Small intestine (tissue), 7 donors: Measurements from ENCODE around the gene LMO7. TPM values are rescaled to one million over a fixed set of nuclear protein-coding genes. Genes with fewer than 3 reads are reported as not detected.
"Not testable (repeated sequence)": the region's sequence is repeated elsewhere in the genome, so short reads cannot be mapped to it uniquely, and the experiment has no call there.

ENCODE experiments used
- DNase-seq, 2 donors: peaks; one replicate each; pipeline versions ENCODE4 v3.0.0 to v3.0.0-alpha.2; 2013
- FAIRE-seq: peaks from 2 replicates; lab custom pipeline; 2012; peaks lifted over from hg19 to GRCh38; lab: Jason Lieb, UNC
- H3K27ac ChIP-seq, 3 donors: one replicate each; pipeline ENCODE4 v1.5.1; 2013; ENCODE audit warnings: low read length in 2 of 3, mild to moderate bottlenecking in 2 of 3, control low read depth in 1 of 3, inconsistent platforms in 1 of 3, low read depth in 1 of 3, moderate library complexity in 1 of 3
- H3K27me3 ChIP-seq, 3 donors: one replicate each; pipeline ENCODE4 v1.6.1; 2013; ENCODE audit warnings: low read length in 3 of 3, inconsistent platforms in 1 of 3; ENCODE audit not compliant: control insufficient read depth in 3 of 3, insufficient read depth in 3 of 3
- H3K36me3 ChIP-seq, 3 donors: one replicate each; pipeline ENCODE4 v1.6.1; 2013; ENCODE audit warnings: low read length in 3 of 3, inconsistent platforms in 1 of 3, low read depth in 1 of 3, mild to moderate bottlenecking in 1 of 3, moderate library complexity in 1 of 3; ENCODE audit not compliant: control insufficient read depth in 3 of 3, insufficient read depth in 2 of 3
- H3K4me1 ChIP-seq, 3 donors: one replicate each; pipeline ENCODE4 v1.6.1; 2013; ENCODE audit warnings: low read length in 2 of 3, inconsistent platforms in 1 of 3, low read depth in 1 of 3, mild to moderate bottlenecking in 1 of 3, moderate library complexity in 1 of 3; ENCODE audit not compliant: control insufficient read depth in 3 of 3, insufficient read depth in 2 of 3
- H3K4me3 ChIP-seq, 3 donors: one replicate each; pipeline ENCODE4 v1.5.1; 2013; ENCODE audit warnings: low read length in 3 of 3, control low read depth in 1 of 3, inconsistent platforms in 1 of 3, low read depth in 1 of 3, mild to moderate bottlenecking in 1 of 3, moderate library complexity in 1 of 3
- H3K9me3 ChIP-seq, 2 donors: one replicate each; pipeline ENCODE4 v1.6.1; 2013; ENCODE audit warnings: low read depth in 1 of 2, low read length in 1 of 2; ENCODE audit not compliant: control insufficient read depth in 2 of 2, insufficient read depth in 1 of 2
- WGBS, 3 donors: extraction: QIAGEN DNeasy Blood & Tissue Kit; methylation state at CpG; one replicate each; pipeline ENCODE4 v1.1.7; 2013; 5-methylcytosine and 5-hydroxymethylcytosine counted together
- polyA plus RNA-seq, 4 donors: library from polyadenylated mRNA; stranded (reverse) in 3 of 4; unstranded in 1 of 4; fragments of 200-250 nt in 3 of 4; fragments of 120-200 nt in 1 of 4; gene quantifications; one replicate each; pipeline versions ENCODE4 v1.2.1 to v1.2.3, GENCODE V29; 2013
- donor health status: healthy with polysubstance abuse.
- donor health status: control.
- donor health status: control.
- donor health status: Bipolar disorder and iron deficiency.
- donor health status: healthy.

Gene LMO7
- polyA plus RNA-seq, 4 donors, result 31.0 to 136 (median 84.3) TPM

DNA sequence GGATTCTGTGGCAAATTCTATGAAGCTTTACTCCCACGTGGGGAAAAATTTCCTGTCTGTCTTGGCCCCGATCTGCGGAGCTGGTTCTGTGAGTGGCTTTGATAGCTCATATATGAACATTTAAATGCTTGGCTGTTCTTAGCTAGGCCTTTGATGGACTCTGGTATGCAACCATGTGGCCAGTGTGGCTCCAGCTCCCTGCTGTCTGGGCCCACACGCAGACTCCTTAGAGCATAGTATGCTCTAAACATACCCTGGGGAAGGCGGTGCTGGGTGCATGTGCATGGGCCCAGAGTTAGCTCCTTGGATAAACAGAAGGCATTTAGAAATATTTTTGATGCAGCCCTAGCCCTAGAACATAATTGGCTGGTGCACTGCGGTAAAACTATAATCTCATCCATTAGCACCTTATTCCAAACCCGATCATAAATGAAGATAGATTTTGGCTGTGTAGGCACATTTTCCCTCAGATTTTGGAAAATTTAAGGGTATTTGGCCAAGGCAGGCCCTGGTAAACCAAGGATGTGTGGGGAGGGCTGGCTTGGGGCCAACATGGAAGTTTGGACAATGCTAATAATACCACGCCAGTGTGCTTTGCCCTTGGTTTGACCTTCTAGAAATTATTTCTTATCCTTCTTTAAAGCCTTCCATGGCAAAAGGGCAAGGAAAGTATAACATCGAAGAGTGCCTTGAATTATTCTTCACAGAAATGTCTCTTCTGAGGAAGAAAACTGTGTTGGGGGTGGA, 153.5 kb downstream of the LMO7 start:
- Histone ChIP-seq H3K27me3 (no peaks in the 10 kb centered on the region), H3K4me1 (peaks cover 7 to 52% (median 15%) of the 10 kb centered on the region in 3 donors), H3K36me3 (peaks cover 0 to 14% (median 0%) of the 10 kb centered on the region in 3 donors), H3K4me3 (no peak overlapping the region), H3K27ac (peak overlapping the region in 2 of 3 donors; percentile 24 to 26), H3K9me3 (no peaks in the 10 kb centered on the region)
- WGBS, 3 donors, result 76 to 86% (median 78%) methylated on average over 9 of the region's 9 CpGs
- DNase-seq (no peak), FAIRE-seq (no peak)

DNA sequence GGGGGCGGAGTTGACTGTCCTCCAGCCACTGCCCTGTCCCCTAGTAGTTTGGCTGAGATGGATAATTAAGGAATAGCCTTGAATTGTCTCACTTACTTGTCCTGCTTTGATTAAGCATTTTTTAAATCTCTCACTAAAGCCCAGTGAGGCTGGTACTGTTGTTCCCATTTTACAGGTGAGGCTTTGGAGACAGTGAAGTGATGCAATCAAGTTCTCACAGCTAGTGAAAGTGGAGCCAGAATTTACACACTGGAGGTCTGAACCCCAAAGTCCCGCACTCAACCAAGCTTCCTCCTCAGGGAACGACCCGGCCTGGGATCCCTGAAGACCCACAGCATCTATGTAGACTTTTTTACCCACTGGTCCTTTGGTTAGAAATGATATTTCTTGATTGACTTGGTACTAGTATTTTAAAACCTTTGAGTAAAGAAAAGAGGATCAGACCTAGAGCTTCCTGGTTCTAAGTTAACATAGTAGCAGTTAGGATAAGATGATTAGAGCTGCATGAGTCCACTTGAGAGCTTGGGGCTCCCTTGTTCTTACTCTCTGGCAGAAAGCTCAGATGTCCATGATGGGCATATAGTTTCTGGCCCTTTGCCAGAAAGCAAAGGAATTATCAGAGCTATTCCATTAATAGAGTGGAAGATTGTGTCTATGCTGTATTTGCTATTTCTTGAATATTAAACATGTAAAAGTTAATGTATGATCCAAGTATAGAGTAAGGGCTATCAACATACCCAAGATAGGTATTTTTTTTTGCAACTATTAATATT, 154.3 kb downstream of the LMO7 start:
- Histone ChIP-seq H3K4me1 (peaks cover 9 to 55% (median 15%) of the 10 kb centered on the region in 3 donors), H3K27me3 (no peaks in the 10 kb centered on the region), H3K9me3 (no peaks in the 10 kb centered on the region), H3K36me3 (peaks cover 0 to 14% (median 0%) of the 10 kb centered on the region in 3 donors), H3K4me3 (no peak overlapping the region), H3K27ac (peak overlapping the region in 1 of 3 donors; percentile 34)
- no peak for FAIRE-seq
- 96 to 98% (median 97%) methylated on average over 4 of the region's 4 CpGs for WGBS, 3 donors
- no peak for DNase-seq

DNA sequence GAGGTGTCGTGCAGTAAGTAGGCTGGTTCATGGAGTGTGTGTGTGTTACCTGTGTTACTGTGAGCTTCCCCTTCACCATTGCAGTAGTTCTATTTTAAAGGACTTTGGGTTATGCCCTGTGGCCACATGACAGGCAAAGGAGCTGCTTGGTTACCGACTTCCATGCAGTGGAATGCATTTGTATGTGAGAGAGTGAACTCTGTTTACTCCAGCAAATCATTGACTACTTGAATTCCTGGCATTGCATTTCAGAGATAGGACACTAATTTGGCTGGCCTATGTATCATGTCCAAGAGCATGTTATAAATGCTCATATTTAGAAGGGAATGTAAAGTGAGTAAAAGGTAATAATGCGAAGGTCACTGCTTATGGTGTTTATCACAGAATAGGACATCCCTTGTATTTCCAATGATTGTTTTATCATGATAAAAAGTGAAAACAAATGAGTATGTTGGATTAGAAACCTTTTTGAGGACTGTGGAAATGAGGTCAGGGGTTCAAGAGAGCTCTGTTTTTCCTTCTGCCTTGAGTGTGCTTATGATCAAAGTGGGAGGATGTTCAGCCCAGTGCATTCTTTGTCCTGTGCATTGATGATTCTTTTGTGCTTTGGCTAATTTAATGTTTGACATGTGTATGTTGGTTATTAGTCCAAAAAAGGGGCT, 156.5 kb downstream of the LMO7 start:
- no peaks in the 10 kb centered on the region for H3K27me3 ChIP-seq
- FAIRE-seq (no peak), DNase-seq (peak; percentile 81 to 83)
- H3K36me3 ChIP-seq, result peaks cover 0 to 16% (median 6%) of the 10 kb centered on the region in 3 donors
- peaks cover 7 to 65% (median 18%) of the 10 kb centered on the region in 3 donors for H3K4me1 ChIP-seq
- H3K4me3 ChIP-seq, result no peak overlapping the region
- H3K9me3 ChIP-seq, result no peaks in the 10 kb centered on the region
- peak overlapping the region in 1 of 3 donors; percentile 81 for H3K27ac ChIP-seq
- WGBS, 3 donors, result 49 to 59% (median 57%) methylated on average over 3 of the region's 3 CpGs

- 89 to 94% (median 92%) methylated on average over 9 of the region's 9 CpGs for WGBS, 3 donors
- DNase-seq, H3K4me3 ChIP-seq, H3K27me3 ChIP-seq, FAIRE-seq, H3K9me3 ChIP-seq: not testable (repeated sequence)
- peaks cover 0 to 20% (median 6%) of the 10 kb centered on the region in 3 donors for H3K36me3 ChIP-seq
- peaks cover 7 to 66% (median 19%) of the 10 kb centered on the region in 3 donors for H3K4me1 ChIP-seq
- peak overlapping the region in 1 of 3 donors; percentile 81 for H3K27ac ChIP-seq
Observed at GRCh38 chr13:75793188-75793567, 157.0 kb downstream of the LMO7 start.

- H3K9me3 ChIP-seq, result no peaks in the 10 kb centered on the region
- peak overlapping the region in 1 of 3 donors; percentile 2 for H3K27ac ChIP-seq
- WGBS, 3 donors, result 27 to 68% (median 67%) methylated on average over 1 of the region's 1 CpG
- H3K36me3 ChIP-seq, result peaks cover 0 to 15% (median 6%) of the 10 kb centered on the region in 3 donors
- DNase-seq, result no peak
- H3K27me3 ChIP-seq, result no peaks in the 10 kb centered on the region
- FAIRE-seq, result no peak
- H3K4me1 ChIP-seq, result peaks cover 4 to 57% (median 6%) of the 10 kb centered on the region in 3 donors
- H3K4me3 ChIP-seq, result no peak overlapping the region
Observed at GRCh38 chr13:75794663-75795062, 158.5 kb downstream of the LMO7 start.

DNA sequence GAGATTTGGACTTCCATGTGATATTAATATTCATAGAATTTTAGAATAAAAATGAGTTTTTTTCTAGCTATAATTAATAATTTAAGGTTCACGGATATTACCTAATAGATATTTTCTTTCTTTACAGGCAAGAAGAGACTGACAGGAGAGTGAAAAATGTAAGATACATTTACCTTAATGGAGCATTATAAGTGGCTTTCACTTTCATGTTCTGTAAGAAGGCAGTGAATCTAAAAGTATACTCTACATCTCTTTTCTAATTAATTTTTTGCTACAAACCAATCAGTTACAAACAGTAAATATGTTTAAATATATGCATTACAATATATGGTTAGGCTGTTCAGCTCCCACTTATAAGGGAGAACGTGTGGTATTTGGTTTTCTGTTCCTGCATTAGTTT, 159.1 kb downstream of the LMO7 start:
- no peaks in the 10 kb centered on the region for H3K27me3 ChIP-seq
- FAIRE-seq (no peak), DNase-seq (no peak)
- peaks cover 0 to 9% (median 6%) of the 10 kb centered on the region in 3 donors for H3K36me3 ChIP-seq
- peaks cover 4 to 52% (median 6%) of the 10 kb centered on the region in 3 donors for H3K4me1 ChIP-seq
- 88 to 93% (median 92%) methylated on average over 2 of the region's 2 CpGs for WGBS, 3 donors
- H3K27ac ChIP-seq, result no peak overlapping the region
- H3K4me3 ChIP-seq, result no peak overlapping the region
- no peaks in the 10 kb centered on the region for H3K9me3 ChIP-seq

DNA sequence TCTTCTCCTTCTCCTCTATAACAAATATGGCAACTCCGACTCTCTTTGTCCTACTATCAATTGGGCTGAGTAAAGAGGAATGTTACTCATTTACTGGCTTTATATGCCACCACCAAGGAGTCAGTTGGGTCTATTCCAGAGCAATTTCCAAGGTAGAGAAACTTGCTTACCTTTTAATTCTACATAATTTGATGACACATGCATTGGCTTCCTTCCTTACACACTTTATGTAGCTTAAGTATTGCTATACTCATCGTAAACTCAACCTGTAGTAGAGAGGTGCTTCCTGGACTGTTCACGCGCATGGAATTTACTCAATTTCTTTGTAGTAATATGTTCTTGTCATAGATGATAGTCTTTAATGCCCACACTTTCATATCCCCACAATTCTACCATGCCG, 160.7 kb downstream of the LMO7 start:
- WGBS, 3 donors, result 69 to 90% (median 75%) methylated on average over 5 of the region's 5 CpGs
- H3K4me3 ChIP-seq, result no peak overlapping the region
- no peaks in the 10 kb centered on the region for H3K27me3 ChIP-seq
- no peak for FAIRE-seq
- DNase-seq, result peak; percentile 31 to 77
- H3K4me1 ChIP-seq, result peaks cover 4 to 47% (median 6%) of the 10 kb centered on the region in 3 donors
- peak overlapping the region in 2 of 3 donors; percentile 62 to 76 for H3K27ac ChIP-seq
- H3K36me3 ChIP-seq, result peaks cover 0 to 11% (median 10%) of the 10 kb centered on the region in 3 donors
- no peaks in the 10 kb centered on the region for H3K9me3 ChIP-seq

DNA sequence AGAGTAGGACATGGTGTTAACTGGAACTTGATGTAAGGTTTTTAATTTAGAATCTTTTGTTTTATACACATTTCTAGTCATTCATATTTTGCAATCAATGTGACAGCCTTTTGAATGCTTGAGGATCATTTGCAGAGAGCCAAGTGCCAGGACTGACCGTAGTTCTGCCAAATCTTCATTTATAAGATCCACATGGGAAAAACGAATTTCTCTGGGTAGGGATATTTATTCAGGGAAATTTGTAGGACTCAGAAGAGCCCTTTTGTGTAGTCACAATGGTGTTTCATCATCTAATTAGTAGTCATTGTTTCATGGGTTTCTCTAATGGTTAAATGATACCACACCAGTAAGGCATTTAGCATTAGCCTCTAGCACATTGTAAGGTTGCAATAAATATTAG, 161.1 kb downstream of the LMO7 start:
- Histone ChIP-seq H3K4me1 (peaks cover 4 to 43% (median 6%) of the 10 kb centered on the region in 3 donors), H3K36me3 (peaks cover 0 to 11% (median 10%) of the 10 kb centered on the region in 3 donors), H3K4me3 (no peak overlapping the region), H3K27ac (peak overlapping the region in 2 of 3 donors; percentile 62 to 76), H3K27me3 (no peaks in the 10 kb centered on the region), H3K9me3 (no peaks in the 10 kb centered on the region)
- FAIRE-seq, result no peak
- no peak for DNase-seq
- WGBS, 3 donors, result 89 to 93% (median 91%) methylated on average over 2 of the region's 2 CpGs
